GF-D8 (cell line): ENCODE results near the gene WDR38.

Experiments
- DNase-seq: peaks from one replicate; lab custom pipeline; 2025; lab: John Stamatoyannopoulos, UW

WDR38 gene

DNA sequence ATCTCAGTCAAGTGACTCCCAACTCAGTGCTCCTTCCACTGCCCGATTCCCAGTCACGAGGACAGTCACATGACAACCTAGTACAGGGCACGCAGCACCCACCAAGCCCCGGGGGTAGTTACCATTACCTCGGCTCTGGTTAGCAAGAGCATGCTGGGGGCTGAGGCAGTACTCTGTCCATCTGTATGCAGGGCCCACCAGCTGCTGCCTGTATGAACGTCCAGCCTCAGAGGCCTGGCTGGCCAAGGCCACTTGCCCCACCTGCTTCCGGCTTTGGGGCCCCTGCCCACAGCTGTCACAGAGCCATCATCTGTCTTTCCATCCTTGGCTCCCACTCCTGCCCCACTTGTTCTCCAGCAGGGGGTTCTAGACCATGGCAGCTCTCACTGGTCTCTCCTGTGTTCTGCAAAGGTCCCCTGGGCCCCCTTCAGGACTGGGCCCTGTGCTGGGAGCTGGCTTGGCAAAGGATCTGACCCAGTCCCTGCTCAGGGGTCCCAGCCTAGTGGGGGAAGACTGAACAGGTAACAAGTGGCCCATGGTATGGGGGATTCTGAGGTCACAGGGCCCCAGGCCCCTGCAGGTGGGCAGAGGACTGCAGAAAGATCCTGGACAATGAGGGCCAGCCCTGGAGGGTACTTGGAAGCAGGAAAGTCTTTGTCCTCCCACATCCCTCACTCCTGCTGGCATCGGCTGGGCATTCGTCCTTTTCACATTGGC, 5.2 kb downstream of the WDR38 start:
- no peak for DNase-seq

DNA sequence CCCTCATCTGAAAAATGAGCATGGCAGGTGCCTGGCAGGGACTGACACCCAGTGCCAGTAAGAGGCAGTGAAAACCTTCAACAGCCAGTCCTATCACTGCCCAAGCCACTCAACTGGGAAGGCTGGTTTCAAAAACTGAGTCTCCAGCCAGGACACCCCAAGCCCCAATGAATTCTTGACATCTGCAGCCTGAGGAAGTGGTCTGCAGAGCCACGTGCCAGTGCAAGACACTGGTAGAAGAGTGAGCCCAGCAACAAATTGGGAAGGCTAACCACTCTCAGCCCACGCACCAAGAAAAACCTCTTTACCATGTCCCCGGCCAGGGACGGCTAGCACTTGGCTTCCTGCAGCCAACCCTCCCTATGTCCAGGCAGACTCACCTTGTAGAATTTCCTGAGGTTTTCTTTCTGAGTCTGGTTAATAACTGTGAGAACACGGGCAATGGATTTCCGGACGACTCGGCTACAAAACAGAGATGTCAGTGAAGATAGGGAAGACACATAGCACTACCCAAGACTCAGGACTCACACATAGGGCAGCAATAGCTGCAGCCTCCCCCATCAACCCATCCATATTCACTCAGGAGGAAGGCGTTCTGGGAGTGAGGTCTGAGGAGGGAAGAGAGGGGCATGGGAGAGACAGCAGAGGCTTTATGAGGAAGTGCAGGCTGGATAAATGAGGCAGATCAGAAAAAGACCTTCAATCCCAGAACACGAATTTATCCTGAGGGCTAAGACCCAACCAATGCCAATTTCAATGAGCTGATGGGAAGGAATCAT, 6.7 kb downstream of the WDR38 start:
- DNase-seq = no peak

DNA sequence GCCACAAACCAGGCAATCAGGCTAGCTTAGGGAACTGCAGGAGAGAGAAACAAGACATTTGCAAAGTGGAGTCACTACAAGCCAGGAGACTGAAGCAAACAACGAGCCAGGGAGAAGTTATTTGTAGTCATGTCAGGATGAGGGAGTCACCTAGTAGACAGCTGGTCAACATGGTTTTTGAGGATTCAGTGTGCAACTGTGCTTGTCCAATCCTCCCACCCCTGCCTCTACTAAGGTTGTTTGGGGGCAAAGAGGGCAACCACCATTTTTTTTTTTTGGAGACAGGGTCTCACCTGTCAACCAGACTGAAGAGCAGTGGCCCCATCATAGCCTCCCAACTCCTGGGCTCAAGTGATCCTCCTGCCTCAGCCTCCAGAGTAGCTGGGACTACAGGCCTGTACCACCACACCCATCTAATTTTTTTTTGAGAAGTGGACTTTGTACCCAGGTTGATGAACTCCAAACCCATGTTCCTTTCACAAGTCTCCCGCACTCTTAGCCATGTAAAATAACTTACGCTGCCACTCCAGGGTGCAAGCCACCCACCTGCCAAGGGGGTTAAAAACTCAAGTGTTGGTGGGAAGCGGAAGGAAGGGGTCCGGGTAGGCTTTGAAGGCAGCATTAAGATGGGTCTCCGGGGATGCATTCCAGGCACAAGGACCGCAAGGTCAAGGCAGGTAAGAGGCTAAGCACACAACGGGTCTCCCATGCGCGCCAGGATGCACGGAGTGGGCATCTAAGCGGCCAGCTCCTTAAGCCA, 7.5 kb downstream of the WDR38 start:
- DNase-seq = no peak

DNA sequence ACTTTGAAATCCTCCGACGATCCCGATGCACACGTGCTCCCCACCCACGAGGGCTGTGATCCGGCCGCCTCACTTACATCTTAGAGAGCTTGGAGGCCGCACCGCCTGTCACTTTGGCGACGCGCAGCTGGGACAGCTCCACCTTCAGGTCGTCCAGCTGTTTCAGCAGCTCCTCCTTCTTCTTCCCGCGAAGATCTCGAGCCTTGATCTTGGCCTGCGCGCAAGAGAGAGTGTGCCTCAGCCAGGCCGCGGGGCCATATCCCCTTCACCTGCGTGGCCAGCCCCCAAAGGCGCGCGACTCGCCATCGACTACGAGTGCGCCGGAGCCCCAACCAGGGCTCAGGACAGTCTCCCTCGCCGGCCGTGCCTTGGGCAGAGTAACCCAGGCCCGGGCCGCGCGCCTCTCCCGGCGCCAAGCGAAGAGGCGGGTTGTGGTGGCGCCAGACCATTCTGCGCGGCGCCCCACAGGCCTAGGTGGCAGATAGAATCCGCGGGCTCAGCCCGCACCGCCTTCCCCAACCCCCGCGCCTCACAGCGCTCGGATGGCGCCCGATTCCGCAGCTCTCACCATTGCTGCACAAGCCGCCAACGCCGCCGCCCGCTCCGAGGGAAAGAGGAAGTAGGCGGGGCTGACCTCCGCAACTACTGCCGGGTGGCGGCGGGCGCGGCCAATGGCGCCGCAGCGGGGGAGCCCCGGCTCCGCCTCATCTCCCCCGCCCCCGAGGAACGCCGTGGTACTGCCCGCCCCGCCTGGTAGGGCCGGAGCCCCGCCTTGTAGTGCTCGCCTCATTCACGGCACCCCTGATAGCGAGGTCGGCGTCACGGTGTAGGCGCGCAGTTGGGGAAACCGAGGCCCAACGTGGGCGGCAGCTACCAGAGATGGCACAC, 8.3 kb downstream of the WDR38 start, which contains the start of the genes ARPC5L and RPL35:
Gene ARPC5L, plus strand, starts transcription at position 789 of the 888 bp plus-strand sequence. CDS start 7,161 bp downstream, outside the sequence.
Gene RPL35, minus strand, starts transcription at position 616 of the 888 bp plus-strand sequence. Its CDS starts 45 bp downstream, at position 571.
- DNase-seq = peak; percentile 80

DNA sequence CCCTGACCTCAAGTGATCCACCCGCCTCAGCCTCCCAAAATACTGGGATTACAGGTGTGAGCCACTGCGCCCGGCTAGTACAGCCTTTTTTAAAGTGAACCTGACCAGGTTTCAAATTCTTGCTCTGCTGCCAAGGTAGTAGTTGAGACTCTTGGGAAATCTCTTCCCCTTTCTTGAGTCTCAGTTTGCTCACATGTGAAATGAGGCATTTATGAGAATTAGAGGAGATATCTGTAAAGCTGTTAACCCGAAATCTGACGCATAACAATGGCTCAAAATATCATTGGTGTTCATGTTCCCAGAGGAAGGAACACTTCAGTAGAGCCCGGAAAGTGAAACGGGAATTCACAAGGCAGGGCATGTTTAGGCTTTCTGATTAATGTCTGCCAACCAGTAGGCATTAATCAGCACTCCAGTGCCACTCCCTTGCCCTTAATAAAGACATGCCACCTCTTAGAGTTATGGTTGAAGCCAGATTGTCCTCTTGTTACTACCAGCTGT, 10.2 kb downstream of the WDR38 start:
- DNase-seq = no peak

DNA sequence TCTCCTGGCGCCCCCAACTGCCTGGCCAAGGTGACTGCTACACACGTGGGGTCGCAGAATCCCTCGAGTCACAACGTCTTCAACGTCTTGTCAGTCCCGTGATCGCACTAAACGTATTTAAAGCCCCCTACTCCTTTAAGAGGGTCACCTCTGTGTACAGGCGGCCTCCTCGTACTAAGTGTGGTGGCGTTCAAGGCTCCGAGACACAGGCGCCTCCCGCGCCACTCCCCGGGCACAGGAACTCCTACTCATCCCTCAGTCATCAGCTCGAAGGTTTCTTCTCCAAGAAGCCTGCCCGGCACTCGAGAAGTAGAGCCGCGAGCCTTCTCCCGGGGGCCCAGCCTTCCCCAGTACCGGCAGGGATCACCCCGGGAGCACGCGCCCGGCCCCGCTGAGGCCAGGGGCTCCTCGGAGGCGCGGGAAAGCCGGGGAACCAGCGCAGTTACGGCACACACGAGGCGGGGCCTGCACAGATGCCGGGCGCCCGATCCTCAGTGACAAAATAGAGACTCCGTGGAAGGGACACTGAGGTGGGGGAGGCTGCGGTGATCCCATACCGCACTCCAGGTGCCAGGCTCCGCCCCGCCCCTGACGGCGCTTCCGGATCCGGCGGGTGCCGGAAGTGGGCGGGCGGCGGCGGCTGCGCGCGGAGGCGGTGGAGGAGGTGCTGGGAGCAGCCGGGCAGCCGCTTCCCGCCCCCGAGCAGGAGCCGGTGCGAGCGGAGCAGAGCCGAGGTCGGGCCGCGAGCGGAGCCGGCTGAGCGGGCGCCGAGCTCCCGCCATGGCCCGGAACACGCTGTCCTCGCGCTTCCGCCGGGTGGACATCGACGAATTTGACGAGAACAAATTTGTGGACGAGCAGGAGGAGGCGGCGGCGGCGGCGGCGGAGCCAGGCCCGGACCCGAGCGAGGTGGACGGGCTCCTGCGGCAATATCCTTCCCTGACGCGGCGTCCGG, 15.5 kb downstream of the WDR38 start:
- DNase-seq = peak; percentile 70

DNA sequence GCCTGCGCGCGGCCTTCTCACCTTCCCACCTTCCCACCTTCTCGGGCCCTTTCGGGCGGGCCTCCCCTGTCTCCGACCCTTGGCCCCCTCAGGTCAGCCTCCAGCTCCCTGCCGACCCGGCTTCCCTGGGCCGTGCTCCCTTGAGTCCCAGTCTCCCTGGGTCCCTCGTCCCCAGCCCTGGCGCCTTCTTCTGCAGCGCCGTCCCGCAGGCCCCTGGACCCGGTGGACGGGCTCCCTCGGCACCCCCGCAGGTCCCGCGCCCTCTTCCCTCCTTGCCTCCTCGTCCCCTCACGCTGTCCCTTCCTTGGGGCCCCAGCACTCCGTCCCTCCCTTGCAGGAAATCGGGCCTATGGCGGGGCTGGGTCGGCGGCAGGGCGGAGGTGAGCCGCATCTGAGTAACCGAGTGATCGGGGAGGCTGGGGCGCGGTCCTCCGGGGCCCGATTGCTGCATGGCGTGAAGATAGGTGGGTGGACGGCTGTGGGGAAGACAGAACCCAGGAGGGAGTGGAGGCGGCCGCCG, 16.3 kb downstream of the WDR38 start:
- DNase-seq = no peak

DNA sequence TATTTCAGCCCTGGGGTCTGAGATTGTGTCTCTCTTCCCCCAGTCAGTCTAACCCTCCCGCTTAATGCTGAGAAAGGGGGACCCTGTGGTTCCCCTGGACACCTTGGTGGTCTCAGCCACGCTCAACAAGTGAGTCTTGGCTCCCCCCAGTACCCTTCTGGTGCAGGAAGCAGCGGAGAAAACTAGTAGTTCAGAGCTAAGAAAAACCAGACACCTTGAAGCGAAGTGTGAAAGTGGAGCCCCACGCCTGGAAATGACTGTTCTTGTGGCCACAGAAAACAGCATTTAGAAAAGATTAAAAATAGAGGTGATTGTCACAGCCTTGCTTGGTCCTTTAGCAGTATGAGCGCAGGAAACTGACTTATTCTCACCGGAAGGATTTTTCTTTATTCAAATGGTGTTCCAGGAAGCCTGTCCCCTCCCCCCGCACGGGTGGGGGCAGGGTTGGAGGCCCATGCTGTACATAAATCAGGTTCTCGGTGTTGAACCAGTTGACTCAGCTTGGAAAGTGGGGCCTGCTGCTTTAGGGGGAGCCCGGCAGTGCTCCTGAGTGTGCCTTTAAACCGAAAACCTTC, 16.8 kb downstream of the WDR38 start:
- peak; percentile 5 for DNase-seq

DNA sequence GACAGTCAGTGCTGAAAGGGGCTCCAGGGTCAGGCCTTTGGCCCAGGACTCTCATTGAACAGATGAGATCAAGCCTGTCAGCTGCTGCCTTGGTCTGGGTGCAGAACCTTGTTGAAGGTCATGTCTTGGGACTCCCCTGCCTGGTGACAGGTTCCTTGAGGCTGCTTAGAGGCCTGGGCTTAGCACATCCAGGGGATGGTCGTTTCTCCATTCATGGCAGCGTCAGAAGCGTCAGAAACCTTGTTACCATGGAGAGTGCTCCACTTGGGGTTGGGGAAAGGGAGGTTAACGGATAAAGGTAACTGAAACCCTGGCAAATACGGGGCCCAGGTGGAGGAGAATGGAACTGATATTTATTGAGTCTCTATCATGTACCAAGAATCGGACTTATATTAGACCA, 17.5 kb downstream of the WDR38 start:
- no peak for DNase-seq

DNA sequence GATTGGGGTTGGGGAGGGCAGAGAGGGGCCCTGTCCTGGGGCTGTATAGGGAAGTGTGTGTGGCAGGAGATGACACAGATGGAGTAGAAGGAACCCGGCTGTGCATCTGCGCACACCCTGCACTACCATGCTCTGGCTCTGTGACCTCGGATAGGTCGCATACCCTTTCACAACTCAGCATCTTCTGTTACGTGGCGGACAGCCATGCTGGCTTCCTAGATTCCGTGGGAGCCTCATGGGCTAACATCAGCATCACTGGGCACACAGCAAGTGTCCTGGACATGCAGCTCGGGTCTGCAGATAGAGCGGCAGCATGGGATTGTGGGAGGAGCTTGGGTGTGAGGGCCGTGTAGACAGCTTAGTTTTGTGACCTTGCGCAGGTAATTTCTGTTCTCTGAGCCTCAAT, 17.9 kb downstream of the WDR38 start:
- no peak for DNase-seq

DNA sequence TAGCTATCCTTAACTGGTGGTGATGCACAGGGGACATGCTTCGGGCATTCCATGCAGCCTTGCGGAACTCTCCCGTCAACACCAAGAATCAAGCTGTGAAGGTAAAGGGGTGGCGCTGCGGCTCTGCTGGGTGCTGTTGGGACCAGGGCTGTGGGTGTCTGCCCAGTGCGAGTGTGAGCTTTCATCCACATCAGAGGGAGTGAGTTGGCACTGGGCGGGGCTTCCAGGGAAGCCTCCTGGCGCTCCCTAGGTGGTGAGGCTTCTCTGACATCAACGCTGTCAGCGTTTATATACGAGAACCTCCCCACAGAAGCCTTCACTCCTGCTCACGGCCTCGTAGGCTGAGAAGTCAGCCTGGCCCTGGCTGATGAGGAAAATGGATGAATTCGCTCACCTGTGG, 20.4 kb downstream of the WDR38 start:
- DNase-seq = no peak

DNA sequence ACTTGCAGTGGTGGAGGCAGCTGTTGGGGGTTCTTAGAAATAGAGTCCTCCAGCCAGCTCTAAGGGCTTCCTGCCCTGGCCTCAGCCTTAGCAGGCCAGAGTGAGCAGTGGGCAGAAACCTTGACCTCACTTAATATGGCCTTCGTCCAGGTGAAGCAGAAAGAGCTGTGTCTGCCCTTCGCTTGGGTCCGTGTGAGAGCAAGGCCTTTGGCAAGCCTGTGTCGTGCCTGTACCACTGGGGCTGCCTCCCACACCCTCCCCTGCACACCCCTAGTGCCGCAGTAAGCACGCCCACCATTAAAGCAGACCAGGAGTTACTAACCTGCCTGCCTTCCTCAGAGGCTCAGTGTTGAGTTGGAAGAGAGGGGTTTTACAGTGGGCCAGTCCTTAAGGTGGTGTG, 22.2 kb downstream of the WDR38 start:
- DNase-seq = no peak

DNA sequence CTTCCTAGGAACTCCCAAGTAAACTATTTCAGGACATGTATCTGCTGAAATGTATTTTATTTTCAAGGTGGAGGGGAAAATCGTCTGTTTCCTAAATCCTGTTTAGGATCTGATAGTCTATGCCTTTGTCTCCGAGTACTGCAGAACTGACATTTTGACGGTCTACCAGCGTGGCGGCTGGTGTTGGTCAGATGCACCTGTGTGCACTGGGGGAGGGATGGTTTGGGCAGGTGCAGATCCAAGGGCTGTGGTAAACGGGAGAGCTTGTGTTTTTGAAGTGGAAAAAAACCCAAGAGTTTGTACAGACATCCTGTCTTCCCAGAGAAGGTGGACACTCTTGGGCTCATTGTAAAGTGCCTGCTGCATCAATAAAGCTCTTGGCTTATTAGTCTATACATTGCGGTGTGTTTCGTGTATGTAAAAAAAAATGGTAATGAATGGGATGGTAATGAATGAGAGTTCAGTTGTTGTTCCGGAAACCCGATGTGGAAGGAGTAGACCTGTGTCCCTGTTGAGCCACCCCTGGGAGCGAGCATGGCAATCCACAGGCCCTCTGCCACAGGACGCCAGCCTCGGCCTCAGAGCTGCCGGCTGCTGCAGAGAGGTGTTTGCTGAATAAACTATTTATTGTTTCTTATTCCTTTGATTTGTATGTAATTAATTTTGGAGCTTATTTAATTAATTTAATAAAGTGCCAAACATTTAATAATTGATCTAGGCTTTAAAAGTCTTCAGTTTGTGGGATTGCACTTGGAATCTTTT, 23.9 kb downstream of the WDR38 start:
- DNase-seq = no peak

DNA sequence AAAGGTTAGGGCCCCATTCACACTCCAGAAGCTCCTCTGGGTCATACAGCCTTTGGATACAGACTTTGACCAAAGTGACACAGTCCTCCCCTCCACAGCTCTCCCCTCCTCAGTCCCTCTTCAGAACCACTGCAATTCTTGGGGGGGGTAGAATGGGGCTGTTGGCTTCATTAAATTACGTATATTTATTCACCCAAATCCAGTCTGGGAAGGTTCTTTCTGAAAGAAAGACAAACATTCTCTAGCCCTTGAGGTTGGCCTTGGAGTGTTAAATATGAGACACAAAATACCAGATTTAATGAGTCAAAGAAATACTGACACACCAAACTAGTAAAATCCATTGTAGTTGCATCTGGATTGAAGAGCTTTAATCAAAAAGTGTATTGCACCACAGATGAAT, 24.8 kb downstream of the WDR38 start:
- no peak for DNase-seq

DNA sequence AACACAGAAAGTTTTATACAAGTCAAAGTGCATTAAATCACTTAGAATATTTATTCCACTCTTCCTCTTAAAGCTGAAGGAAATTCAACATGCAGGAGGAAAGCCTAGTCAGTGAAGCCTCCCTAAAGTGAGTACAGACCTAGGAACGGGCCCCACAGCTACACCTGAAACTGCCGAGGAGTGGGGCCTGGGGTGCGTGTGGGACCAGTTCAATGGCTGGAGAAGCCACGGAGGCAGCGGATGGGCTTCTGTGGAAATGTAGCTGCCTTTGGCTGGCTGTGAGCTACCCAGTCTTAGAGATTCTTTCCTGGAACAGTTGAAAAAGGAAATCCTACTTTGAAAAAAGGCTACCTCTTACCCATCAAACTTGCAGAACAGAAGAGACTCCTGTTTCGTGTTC, 25.3 kb downstream of the WDR38 start:
- DNase-seq = no peak

DNA sequence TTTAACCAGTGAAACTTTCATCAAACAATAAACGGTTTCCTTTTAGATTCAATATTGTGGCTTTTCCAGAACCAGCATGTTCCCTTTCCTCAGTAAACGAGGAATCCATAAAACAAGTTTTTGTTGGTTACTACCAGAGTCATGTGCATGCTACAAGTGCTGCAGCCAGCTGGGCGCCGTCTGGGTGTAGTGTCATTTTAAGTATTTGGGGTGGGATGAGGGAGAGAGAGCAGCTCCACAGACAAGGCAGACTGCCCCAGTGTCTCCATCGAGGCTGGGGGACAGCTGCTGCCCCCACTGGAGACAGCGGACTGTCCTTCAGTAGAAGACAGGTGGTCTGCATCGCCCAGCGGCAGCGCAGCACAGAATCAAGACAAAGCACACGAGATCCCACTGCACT, 26.0 kb downstream of the WDR38 start:
- no peak for DNase-seq

DNA sequence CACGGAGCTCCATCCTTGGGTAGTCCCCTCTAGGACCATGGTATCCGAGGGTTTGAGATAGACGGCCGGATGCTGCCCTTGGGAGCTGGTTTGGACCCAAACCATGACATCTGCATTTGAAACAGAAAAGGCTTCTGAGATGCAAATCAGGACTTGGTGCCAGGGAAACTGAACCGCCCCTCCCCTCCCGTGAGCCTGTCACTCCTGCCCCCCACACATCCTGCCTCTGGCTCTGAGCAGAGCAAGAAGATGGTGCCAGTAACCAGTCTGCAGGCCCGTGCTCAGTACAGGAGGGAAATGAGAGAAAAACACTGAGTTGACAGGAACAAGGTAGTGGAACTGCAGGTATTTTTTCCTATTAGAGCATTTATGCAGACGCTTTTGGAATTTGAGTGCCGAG, 27.2 kb downstream of the WDR38 start:
- DNase-seq = no peak

DNA sequence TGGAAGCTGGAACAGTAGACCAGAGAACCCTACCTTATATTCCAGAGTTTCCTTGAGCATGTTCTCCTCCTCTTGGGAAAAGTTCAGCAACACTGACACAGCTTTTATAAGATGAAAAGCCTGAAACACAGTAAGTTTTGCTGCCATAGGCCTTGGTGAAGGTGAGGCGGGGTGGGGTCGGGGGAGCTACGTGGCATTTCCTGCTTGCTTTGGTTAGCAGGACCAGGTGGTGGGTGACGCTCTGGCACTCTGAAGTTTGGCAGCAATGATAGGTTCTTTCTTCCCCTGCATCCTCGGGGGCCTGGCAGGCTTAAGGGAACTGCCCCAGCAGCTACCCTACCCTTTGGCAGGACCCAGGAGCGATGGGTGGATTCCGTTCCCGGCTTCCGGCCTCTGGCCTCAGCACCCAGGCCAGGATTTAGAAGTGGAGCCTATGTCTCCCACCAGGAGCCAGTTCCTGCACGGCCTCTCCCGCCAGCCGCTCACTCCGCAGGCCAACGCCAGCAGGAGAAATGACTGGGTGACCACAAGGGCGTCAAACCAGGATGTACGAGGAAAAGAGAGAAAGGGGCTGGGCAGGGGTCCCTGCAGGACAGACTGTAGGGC, 28.0 kb downstream of the WDR38 start:
- no peak for DNase-seq
